Suprapubic skin (tissue), 4 donors: Measurements from ENCODE around the gene ACSM4. TPM values are rescaled to one million over a fixed set of nuclear protein-coding genes. Genes with fewer than 3 reads are reported as not detected.

Experiments used
- DNase-seq, 2 donors: peaks; one replicate each; pipeline ENCODE4 v3.0.0-alpha.2; 2019; ENCODE audit warnings: low spot score in 2 of 2
- H3K27ac ChIP-seq: fragments of 200-600 bp; sonication (generic); one replicate; pipeline ENCODE4 v1.5.1; 2019
- H3K27me3 ChIP-seq: fragments of 200-600 bp; sonication (generic); one replicate; pipeline ENCODE4 v1.5.1; 2019
- H3K36me3 ChIP-seq: fragments of 200-600 bp; sonication (generic); one replicate; pipeline ENCODE4 v1.5.1; 2019
- H3K4me1 ChIP-seq: fragments of 200-600 bp; sonication (generic); one replicate; pipeline ENCODE4 v1.5.1; 2019
- H3K4me3 ChIP-seq: fragments of 200-600 bp; sonication (generic); one replicate; pipeline ENCODE4 v1.5.1; 2019; ENCODE audit warnings: mild to moderate bottlenecking
- H3K9me3 ChIP-seq: fragments of 200-600 bp; sonication (generic); one replicate; pipeline ENCODE4 v1.5.1; 2019
- EP300 ChIP-seq: sonication (generic); formaldehyde crosslinking; IDR thresholded peaks from one replicate; pipeline ENCODE4 v1.6.1; 2017; ENCODE audit warnings: antibody characterized with exemption
- POLR2A ChIP-seq, 2 donors: fragments of 450-650 bp; IDR thresholded peaks; one replicate each; pipeline ENCODE4 v1.6.1; 2017; ENCODE audit warnings: antibody characterized with exemption in 2 of 2, mild to moderate bottlenecking in 2 of 2, moderate library complexity in 2 of 2
- POLR2AphosphoS5 ChIP-seq, 3 donors: sonication (generic); formaldehyde crosslinking; IDR thresholded peaks; one replicate each; pipeline ENCODE4 v1.6.1; 2017; ENCODE audit warnings: antibody characterized with exemption in 3 of 3
- WGBS: methylation state at CpG from one replicate; pipeline ENCODE4 v1.1.5; 2018; 5-methylcytosine and 5-hydroxymethylcytosine counted together
- total RNA-seq, 4 donors: library from RNA; depleted of rRNA; stranded (reverse); fragments of >200 nt; gene quantifications; one replicate each; pipeline ENCODE4 v1.1.0, GENCODE V29; 2016
- TF ChIP-seq, protein P1 (sequence below), 2 donors: fragments of 200-600 bp in 1 of 2; fragments of 450-650 bp in 1 of 2; sonication (generic) in 1 of 2; IDR thresholded peaks; one replicate each; pipeline ENCODE4 v1.5.1; 2016 to 2019; ENCODE audit warnings: antibody characterized with exemption in 2 of 2, mild to moderate bottlenecking in 1 of 2, moderate library complexity in 1 of 2

Gene ACSM4
- total RNA-seq, 4 donors from 2014 or later = not detected

DNA sequence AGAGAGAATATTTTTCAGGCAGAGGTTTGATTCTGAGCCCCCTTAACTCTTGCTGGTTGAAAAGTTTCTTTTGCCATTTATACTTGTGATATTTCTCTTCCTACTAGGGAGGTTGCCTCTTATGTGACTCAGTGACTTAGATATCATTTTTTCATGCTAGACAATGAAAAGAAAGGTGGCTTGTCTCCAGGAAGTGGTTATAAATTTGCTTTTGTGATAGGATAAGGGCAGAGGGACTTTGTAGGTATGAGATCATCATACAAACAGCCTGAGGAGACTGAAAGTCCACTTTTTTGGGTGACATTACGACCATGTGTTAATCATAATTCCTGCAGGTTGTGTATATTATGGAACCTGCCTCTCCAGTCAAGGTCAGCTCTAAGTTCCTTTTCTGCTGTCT is 35.8 kb downstream of the ACSM4 start:
- DNase-seq = no peak
- Histone ChIP-seq H3K9me3 (no peaks in the 10 kb centered on the region), H3K4me3 (no peak overlapping the region), H3K4me1 (no peaks in the 10 kb centered on the region), H3K27me3 (no peaks in the 10 kb centered on the region), H3K36me3 (no peaks in the 10 kb centered on the region), H3K27ac (no peak overlapping the region)
- TF ChIP-seq, protein P1, sequence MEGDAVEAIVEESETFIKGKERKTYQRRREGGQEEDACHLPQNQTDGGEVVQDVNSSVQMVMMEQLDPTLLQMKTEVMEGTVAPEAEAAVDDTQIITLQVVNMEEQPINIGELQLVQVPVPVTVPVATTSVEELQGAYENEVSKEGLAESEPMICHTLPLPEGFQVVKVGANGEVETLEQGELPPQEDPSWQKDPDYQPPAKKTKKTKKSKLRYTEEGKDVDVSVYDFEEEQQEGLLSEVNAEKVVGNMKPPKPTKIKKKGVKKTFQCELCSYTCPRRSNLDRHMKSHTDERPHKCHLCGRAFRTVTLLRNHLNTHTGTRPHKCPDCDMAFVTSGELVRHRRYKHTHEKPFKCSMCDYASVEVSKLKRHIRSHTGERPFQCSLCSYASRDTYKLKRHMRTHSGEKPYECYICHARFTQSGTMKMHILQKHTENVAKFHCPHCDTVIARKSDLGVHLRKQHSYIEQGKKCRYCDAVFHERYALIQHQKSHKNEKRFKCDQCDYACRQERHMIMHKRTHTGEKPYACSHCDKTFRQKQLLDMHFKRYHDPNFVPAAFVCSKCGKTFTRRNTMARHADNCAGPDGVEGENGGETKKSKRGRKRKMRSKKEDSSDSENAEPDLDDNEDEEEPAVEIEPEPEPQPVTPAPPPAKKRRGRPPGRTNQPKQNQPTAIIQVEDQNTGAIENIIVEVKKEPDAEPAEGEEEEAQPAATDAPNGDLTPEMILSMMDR (IDR thresholded peaks at IDR 0.05) = no peak
- no peak for TF ChIP-seq EP300
- no peak for TF ChIP-seq POLR2AphosphoS5 (IDR thresholded peaks at IDR 0.05)
- no peak for TF ChIP-seq POLR2A (IDR thresholded peaks at IDR 0.05)
- WGBS = 86% methylated on average over 1 of the region's 1 CpG

DNA sequence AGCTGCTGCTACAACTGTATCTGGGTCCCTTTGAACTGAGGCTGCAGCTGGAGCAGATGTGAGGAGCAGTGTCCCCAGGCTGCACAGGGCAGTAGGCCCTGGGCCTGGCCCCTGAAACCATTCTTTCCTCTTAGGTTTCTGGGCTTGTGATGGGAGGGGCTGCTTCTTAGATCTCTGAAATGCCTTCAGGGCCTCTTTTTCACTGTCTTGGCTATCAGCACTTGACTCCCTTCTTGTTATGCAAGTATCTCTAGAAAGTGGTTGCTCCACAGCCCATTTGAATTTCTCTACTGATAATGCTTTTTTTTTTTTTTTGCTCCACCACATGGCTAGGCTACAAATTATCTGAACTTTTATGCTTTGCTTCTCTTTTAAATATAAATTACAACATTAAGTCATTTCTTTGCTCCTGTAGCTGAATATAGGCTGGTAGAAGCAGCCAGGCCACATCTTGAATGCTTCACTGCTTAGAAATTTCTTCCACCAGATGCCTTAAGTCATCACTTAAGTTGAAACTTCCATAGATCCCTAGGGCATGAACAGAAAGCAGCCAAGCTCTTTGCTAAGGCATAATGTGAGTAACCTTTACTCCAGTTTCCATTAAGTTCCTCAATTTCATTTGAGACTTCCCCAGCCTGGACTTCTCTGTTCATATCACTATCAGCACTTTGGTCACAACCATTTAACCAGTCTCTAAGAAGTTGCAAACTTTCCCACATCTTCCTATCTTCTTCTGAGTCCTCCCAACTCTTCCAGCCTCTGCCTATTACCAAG is 41.1 kb downstream of the ACSM4 start:
- DNase-seq = no peak

DNA sequence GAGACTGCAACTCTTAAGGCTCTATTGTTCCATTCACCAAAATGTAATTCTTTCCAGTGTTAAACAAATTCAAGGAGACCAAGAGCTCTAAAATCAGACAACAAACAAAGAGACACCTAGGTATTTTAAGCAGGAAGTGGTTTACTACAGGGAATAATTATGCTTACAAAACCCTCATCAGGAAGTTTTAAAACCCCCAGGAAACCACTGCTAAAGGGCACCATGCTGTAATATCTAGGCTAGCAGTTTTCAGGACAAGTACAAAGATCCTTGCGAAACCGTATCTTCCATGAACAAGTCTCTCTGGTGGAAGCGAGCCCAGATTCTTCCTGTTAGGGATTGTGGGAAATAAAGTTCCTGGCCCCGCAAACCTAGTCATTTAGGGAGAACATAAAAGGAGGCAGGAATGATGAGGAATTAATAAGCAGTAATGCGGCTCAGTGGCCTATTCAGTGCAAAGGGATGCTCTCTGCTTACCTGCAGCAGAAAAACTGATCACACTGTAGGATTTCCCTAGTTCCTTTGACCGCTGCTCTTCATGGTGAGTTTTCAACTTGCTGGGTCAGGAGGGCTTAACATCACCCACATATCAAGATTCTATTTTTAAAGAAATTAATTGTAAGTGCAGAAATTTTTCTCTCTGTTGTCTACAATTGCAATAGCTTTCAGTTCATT is 42.8 kb downstream of the ACSM4 start:
- H3K27me3 ChIP-seq = no peaks in the 10 kb centered on the region
- 79% methylated on average over 6 of the region's 6 CpGs for WGBS
- H3K9me3 ChIP-seq = peaks cover 12% of the 10 kb centered on the region
- no peak overlapping the region for H3K27ac ChIP-seq
- no peak for DNase-seq
- H3K4me1 ChIP-seq = no peaks in the 10 kb centered on the region
- H3K4me3 ChIP-seq = no peak overlapping the region
- TF ChIP-seq POLR2A (IDR thresholded peaks at IDR 0.05) (no peak), EP300 (no peak), POLR2AphosphoS5 (IDR thresholded peaks at IDR 0.05) (no peak)
- TF ChIP-seq, protein P1 (IDR thresholded peaks at IDR 0.05) = no peak
- H3K36me3 ChIP-seq = no peaks in the 10 kb centered on the region

More for the DNA sequence above, 41.1 kb downstream of the ACSM4 start:
- Histone ChIP-seq H3K9me3 (peaks cover 12% of the 10 kb centered on the region), H3K36me3 (no peaks in the 10 kb centered on the region), H3K4me1 (no peaks in the 10 kb centered on the region), H3K27me3 (no peaks in the 10 kb centered on the region), H3K4me3 (no peak overlapping the region), H3K27ac (no peak overlapping the region)
- TF ChIP-seq, protein P1 (IDR thresholded peaks at IDR 0.05) = no peak
- TF ChIP-seq EP300 (no peak), POLR2AphosphoS5 (IDR thresholded peaks at IDR 0.05) (no peak), POLR2A (IDR thresholded peaks at IDR 0.05) (no peak)

DNA sequence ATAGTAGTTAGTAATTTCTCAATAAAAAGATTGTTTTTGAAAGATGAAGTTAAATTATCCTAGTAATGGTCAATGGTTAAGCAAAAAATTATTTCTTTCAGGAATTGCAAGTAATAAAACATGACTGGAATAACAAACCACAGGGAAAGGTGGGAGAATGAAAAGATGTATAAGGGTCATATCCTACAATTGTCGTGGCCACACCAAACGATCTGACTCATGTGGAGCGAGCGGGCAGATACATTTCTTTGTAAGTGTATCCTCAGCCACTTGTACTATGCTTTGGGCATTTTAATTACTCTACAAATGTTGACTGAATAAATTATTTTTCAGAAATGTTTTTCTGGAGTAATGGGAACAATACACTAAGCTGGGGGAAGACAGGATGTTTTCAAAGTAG is 45.5 kb downstream of the ACSM4 start:
- Histone ChIP-seq H3K27me3 (no peaks in the 10 kb centered on the region), H3K4me3 (no peak overlapping the region), H3K36me3 (no peaks in the 10 kb centered on the region), H3K9me3 (peaks cover 12% of the 10 kb centered on the region), H3K27ac (no peak overlapping the region), H3K4me1 (no peaks in the 10 kb centered on the region)
- TF ChIP-seq, protein P1 (IDR thresholded peaks at IDR 0.05) = no peak
- 77% methylated on average over 4 of the region's 4 CpGs for WGBS
- no peak for DNase-seq

DNA sequence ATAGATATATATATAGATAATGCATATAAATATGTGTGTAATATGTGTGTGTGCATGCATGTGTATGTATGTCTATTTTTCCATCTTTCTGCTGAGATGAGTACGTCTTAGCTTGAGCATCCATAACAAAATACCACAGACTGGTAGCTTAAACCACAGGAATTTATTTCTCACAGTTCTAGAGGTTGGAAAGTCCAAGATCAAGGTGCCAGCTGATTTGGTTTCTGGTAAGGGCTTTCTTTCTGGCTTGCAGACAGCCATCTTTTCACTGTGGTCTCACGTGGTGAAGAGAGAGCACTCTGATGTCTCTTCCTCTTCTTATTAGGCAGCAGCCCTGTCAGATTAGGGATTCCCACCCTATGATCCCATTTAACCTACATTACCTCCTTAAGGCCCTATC is 47.3 kb downstream of the ACSM4 start:
- 46% methylated on average over 2 of the region's 2 CpGs for WGBS
- DNase-seq = no peak
- Histone ChIP-seq H3K36me3 (no peaks in the 10 kb centered on the region), H3K9me3 (peaks cover 5% of the 10 kb centered on the region), H3K27me3 (no peaks in the 10 kb centered on the region), H3K27ac (no peak overlapping the region), H3K4me3 (no peak overlapping the region), H3K4me1 (no peaks in the 10 kb centered on the region)
- TF ChIP-seq, protein P1 (IDR thresholded peaks at IDR 0.05) = no peak
- TF ChIP-seq POLR2A (IDR thresholded peaks at IDR 0.05) (no peak), EP300 (no peak), POLR2AphosphoS5 (IDR thresholded peaks at IDR 0.05) (no peak)
